Gastroesophageal sphincter (tissue), 4 donors: ENCODE results near the gene KCP. TPM values are rescaled to one million over a fixed set of nuclear protein-coding genes. Genes with fewer than 3 reads are reported as not detected.

Source experiments
- ATAC-seq: fragments of 150-250 bp; one replicate; pipeline ENCODE4 v1.9.1; 2016; ENCODE audit warnings: mild to moderate bottlenecking, moderate library complexity
- H3K27ac ChIP-seq, 4 donors: fragments of 200-600 bp; sonication (generic) in 3 of 4; 1 replicate in 3 of 4; 2 replicates in 1 of 4; pipeline ENCODE4 v1.5.1; 2016 to 2019
- H3K27me3 ChIP-seq: fragments of 200-600 bp; sonication (generic); one replicate; pipeline ENCODE4 v1.5.1; 2019
- H3K36me3 ChIP-seq, 2 donors: fragments of 200-600 bp; sonication (generic); one replicate each; pipeline ENCODE4 v1.5.1; 2019; ENCODE audit warnings: control low read depth in 1 of 2
- H3K4me1 ChIP-seq, 3 donors: fragments of 200-600 bp; sonication (generic); 1 replicate in 2 of 3; 2 replicates in 1 of 3; pipeline ENCODE4 v1.5.1; 2016 to 2019; ENCODE audit warnings: control low read depth in 2 of 3
- H3K4me3 ChIP-seq, 2 donors: fragments of 200-600 bp; sonication (generic); one replicate each; pipeline ENCODE4 v1.5.1; 2019; ENCODE audit warnings: mild to moderate bottlenecking in 1 of 2, moderate library complexity in 1 of 2
- H3K9me3 ChIP-seq, 3 donors: fragments of 200-600 bp; sonication (generic); one replicate each; pipeline ENCODE4 v1.5.1; 2017 to 2019; ENCODE audit warnings: control low read depth in 2 of 3
- EP300 ChIP-seq: sonication (generic); formaldehyde crosslinking; IDR thresholded peaks from one replicate; pipeline ENCODE4 v1.6.1; 2017; ENCODE audit warnings: antibody characterized with exemption, mild to moderate bottlenecking
- POLR2A ChIP-seq, 2 donors: fragments of 450-650 bp; IDR thresholded peaks; one replicate each; pipeline ENCODE4 v1.6.1; 2017; ENCODE audit warnings: antibody characterized with exemption in 2 of 2, mild to moderate bottlenecking in 2 of 2, moderate library complexity in 1 of 2
- POLR2AphosphoS5 ChIP-seq: sonication (generic); formaldehyde crosslinking; IDR thresholded peaks from one replicate; pipeline ENCODE4 v1.6.1; 2017; ENCODE audit warnings: antibody characterized with exemption
- WGBS, 2 donors: methylation state at CpG; one replicate each; pipeline ENCODE4 v1.1.5; 2018; ENCODE audit warnings: low coverage in 1 of 2; 5-methylcytosine and 5-hydroxymethylcytosine counted together
- total RNA-seq, 4 donors: library from RNA; depleted of rRNA; stranded (reverse); fragments of >200 nt; gene quantifications; one replicate each; pipeline ENCODE4 v1.1.0, GENCODE V29; 2016
- TF ChIP-seq, protein P1 (sequence below), 4 experiments: fragments of 200-600 bp in 2 of 4; fragments of 450-650 bp in 2 of 4; sonication (generic) in 1 of 4; IDR thresholded peaks; one replicate each; pipeline ENCODE4 v1.5.1; 2017 to 2019; ENCODE audit warnings: antibody characterized with exemption in 4 of 4, mild to moderate bottlenecking in 2 of 4, moderate library complexity in 2 of 4

Gene KCP
- total RNA-seq, 4 donors from 2014 or later: 0.31 to 0.67 TPM; not detected in 2

DNA sequence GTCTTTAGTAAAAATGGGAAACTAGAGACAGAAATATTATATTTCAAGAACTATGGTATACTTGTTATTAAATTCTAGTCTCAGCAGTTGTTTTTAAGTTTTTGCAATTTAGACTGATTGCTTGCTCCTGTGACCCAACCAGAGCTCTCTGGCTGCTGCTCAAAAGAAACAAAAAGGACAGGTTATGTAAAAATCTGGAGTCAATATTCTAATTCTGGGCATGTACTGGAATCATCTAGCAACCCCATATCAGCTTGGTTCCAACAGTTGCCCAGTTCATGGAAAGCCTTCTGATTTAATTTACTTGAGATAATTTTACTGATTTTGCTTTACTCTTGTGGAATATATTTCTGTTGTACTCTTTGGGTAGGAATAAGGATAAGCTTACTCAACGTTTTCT, 10.3 kb downstream of the KCP start:
- Histone ChIP-seq H3K4me3 (no peak overlapping the region), H3K27me3 (peaks cover 8% of the 10 kb centered on the region), H3K9me3 (no peaks in the 10 kb centered on the region), H3K27ac (no peak overlapping the region), H3K4me1 (no peaks in the 10 kb centered on the region), H3K36me3 (no peaks in the 10 kb centered on the region)
- 47 to 50% methylated on average over 1 of the region's 1 CpG for WGBS, 2 donors
- no peak for TF ChIP-seq EP300
- no peak for TF ChIP-seq POLR2A (IDR thresholded peaks at IDR 0.05)
- TF ChIP-seq, protein P1, sequence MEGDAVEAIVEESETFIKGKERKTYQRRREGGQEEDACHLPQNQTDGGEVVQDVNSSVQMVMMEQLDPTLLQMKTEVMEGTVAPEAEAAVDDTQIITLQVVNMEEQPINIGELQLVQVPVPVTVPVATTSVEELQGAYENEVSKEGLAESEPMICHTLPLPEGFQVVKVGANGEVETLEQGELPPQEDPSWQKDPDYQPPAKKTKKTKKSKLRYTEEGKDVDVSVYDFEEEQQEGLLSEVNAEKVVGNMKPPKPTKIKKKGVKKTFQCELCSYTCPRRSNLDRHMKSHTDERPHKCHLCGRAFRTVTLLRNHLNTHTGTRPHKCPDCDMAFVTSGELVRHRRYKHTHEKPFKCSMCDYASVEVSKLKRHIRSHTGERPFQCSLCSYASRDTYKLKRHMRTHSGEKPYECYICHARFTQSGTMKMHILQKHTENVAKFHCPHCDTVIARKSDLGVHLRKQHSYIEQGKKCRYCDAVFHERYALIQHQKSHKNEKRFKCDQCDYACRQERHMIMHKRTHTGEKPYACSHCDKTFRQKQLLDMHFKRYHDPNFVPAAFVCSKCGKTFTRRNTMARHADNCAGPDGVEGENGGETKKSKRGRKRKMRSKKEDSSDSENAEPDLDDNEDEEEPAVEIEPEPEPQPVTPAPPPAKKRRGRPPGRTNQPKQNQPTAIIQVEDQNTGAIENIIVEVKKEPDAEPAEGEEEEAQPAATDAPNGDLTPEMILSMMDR (IDR thresholded peaks at IDR 0.05): no peak
- no peak for TF ChIP-seq POLR2AphosphoS5
- no peak for ATAC-seq

DNA sequence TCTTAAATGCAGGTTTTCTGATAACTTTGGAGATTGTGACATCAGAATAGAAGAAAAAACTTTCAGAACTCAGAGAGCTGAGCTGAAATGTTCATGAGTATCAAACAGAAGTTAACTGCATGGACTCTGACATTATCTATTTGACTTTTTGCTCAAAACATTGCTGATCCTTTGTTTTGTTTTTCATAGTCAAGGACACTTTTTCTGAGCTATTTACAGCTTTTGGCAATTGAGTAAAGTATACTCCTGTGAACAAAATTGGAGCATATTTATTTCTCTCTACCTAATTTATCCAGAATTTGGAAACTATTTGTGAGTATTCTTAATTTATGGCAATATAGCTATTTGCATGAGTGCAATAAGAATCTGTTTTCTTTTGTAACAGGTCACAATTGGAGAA, 11.1 kb downstream of the KCP start:
- no peak for ATAC-seq
- Histone ChIP-seq H3K4me1 (no peaks in the 10 kb centered on the region), H3K36me3 (no peaks in the 10 kb centered on the region), H3K4me3 (no peak overlapping the region), H3K27me3 (peaks cover 8% of the 10 kb centered on the region), H3K27ac (no peak overlapping the region), H3K9me3 (no peaks in the 10 kb centered on the region)
- TF ChIP-seq POLR2A (IDR thresholded peaks at IDR 0.05) (no peak), POLR2AphosphoS5 (no peak), EP300 (no peak)
- TF ChIP-seq, protein P1 (IDR thresholded peaks at IDR 0.05): no peak

DNA sequence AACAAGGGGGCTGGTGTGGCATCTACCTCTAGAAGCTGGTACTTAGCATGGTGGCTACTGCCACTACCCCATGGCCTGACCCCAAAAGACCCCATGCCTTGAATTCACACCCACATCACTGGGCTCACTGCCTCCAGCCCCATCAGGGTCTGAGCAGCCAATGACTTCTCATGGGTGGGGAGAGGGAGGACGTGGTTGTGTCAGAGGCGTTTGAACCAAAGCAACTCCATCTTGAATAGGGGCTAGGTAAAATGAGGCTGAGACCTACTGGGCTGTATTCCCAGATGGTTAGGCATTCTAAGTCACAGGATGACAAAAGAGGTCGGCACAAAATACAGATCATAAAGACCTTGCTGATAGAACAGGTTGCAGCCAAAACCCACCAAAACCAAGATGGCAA, 15.2 kb downstream of the KCP start:
- no peaks in the 10 kb centered on the region for H3K36me3 ChIP-seq
- TF ChIP-seq POLR2AphosphoS5: no peak
- TF ChIP-seq, protein P1 (IDR thresholded peaks at IDR 0.05): no peak
- TF ChIP-seq EP300: no peak
- no peak for TF ChIP-seq POLR2A (IDR thresholded peaks at IDR 0.05)
- no peaks in the 10 kb centered on the region for H3K9me3 ChIP-seq
- peaks cover 24% of the 10 kb centered on the region for H3K27me3 ChIP-seq
- no peak overlapping the region for H3K4me3 ChIP-seq
- no peak for ATAC-seq
- 72% methylated on average over 2 of the region's 3 CpGs; no CpG with 5 or more reads in 1 of the 2 donors for whole genome bisulfite sequencing, 2 donors
- peaks cover 0 to 10% (median 0%) of the 10 kb centered on the region in 3 donors for H3K4me1 ChIP-seq
- H3K27ac ChIP-seq: no peak overlapping the region

DNA sequence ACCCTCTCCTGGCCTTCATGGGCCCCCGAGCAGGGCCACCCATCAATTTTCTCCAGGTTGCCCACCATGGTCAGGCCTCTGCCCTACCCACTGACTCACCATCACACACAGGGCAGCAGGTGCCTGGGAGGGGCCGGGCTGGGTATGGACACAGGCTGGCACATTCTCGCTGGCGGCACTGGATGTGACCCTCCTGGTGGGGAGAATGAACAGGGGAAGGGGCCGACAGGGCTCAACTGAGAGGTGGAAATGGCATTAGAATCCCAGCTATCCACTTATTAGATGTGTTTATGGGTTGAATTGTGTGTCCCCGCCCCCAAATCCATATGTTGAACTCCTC, 16.4 kb downstream of the KCP start:
- no peaks in the 10 kb centered on the region for H3K9me3 ChIP-seq
- H3K4me1 ChIP-seq: peaks cover 0 to 10% (median 0%) of the 10 kb centered on the region in 3 donors
- no peak for ATAC-seq
- H3K36me3 ChIP-seq: no peaks in the 10 kb centered on the region
- no peak overlapping the region for H3K27ac ChIP-seq
- H3K27me3 ChIP-seq: peaks cover 29% of the 10 kb centered on the region
- no peak overlapping the region for H3K4me3 ChIP-seq
- 80 to 91% methylated on average over 1 to 4 of the region's 6 CpGs for WGBS, 2 donors
- TF ChIP-seq POLR2A (IDR thresholded peaks at IDR 0.05) (no peak), POLR2AphosphoS5 (no peak)

DNA sequence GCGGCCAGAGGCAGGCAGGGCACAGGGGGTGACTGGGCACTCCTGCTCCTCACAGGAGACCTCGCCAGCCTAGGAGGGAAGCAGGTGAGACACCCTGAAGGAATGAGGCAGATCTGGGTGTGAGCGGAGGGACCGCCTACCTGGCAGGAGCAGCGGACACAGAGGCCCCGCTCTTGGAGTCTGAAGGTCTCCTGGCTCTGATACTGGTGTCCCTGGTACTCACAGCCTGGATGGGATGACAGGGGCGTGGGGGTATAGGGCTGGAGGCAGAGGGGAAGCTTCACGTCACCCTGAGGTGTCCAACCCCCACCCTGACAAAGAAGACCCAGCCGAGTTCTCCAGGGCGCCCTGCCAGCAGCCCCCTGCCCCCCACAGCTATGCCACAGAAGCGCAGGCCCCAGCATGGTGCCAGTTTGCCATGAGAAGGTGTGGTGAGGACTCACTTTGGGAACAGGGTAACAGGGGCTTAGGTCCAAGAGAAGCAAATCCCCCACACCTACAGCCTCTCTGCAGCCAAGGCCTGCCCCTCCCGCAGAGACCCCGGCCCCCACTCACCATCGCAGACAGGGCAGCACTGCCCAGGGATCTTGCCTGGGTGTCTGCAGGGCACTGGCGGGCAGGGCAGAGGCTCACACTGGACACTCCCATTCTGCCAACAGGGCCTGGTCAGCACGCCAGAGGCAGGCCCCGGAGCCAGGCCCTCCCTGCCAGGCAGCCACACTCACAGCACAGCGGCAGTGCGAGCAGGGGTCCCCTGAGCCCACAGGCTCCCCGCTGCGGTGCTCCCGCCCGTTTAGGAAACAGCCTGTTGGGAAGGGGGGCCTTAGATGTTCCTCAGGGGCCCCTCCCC, 17.0 kb downstream of the KCP start:
- no peak for ATAC-seq
- Histone ChIP-seq H3K27me3 (peaks cover 29% of the 10 kb centered on the region), H3K9me3 (no peaks in the 10 kb centered on the region), H3K36me3 (no peaks in the 10 kb centered on the region), H3K4me3 (no peak overlapping the region), H3K4me1 (peaks cover 0 to 10% (median 0%) of the 10 kb centered on the region in 3 donors), H3K27ac (no peak overlapping the region)
- TF ChIP-seq POLR2A (IDR thresholded peaks at IDR 0.05) (no peak), POLR2AphosphoS5 (no peak), EP300 (no peak)
- TF ChIP-seq, protein P1 (IDR thresholded peaks at IDR 0.05): no peak
- 67 to 80% methylated on average over 1 of the region's 23 CpGs for WGBS, 2 donors
